Measurements from ENCODE around the gene LPP.

The LPP gene

DNA sequence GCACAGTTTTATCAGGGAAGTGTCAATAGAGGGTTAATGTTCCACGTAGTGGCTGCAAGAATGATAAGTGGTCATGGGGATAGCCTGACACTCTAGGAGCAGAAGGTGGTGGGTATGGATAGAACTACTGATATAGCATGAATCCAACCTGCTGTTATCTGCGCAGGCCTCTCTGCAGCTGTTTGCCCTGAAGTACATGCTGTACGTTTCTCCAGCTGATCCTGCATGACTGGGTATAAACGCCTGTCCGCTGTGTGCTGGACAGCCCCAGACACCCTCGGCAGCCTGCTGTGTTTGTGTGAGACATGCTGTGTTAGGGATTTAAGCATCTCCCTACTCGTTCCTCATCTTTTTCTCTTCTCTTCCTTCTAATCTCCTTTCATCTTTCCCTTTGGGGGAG lies 87.1 kb downstream of the LPP start:
- POLR2A ChIA-PET = no interaction called here
- CTCF ChIA-PET = no interaction called here
- DNase-seq (ENCODE audit: extremely low spot score) = no peak
- TF ChIP-seq, protein P1, sequence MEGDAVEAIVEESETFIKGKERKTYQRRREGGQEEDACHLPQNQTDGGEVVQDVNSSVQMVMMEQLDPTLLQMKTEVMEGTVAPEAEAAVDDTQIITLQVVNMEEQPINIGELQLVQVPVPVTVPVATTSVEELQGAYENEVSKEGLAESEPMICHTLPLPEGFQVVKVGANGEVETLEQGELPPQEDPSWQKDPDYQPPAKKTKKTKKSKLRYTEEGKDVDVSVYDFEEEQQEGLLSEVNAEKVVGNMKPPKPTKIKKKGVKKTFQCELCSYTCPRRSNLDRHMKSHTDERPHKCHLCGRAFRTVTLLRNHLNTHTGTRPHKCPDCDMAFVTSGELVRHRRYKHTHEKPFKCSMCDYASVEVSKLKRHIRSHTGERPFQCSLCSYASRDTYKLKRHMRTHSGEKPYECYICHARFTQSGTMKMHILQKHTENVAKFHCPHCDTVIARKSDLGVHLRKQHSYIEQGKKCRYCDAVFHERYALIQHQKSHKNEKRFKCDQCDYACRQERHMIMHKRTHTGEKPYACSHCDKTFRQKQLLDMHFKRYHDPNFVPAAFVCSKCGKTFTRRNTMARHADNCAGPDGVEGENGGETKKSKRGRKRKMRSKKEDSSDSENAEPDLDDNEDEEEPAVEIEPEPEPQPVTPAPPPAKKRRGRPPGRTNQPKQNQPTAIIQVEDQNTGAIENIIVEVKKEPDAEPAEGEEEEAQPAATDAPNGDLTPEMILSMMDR (IDR thresholded peaks at IDR 0.05; ENCODE audit: control extremely low read depth, extremely low read depth, low read depth, missing control alignments) = no peak

DNA sequence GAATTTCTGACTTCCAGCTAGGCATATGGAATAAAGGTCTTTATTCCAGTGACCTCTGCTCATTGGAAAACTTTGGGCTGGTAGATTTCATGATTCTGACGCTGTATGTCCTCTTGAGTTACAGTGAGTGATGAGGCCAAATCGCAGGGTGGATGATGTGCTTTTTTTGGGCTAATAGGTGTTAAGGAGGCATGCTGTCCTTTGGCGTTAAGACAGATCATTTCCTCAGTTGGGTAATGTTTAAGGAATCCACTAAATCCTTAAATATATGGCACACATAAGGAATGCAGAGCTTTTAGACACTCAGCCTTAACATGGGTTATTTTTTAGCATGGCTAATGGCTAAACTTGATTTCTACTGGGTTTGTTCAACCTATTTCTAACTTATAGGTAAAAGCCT lies 87.9 kb downstream of the LPP start:
- ChIA-PET CTCF (no interaction called here), POLR2A (no interaction called here)
- no peak for DNase-seq (ENCODE audit: extremely low spot score)
- TF ChIP-seq, protein P1 (IDR thresholded peaks at IDR 0.05; ENCODE audit: control extremely low read depth, extremely low read depth, low read depth, missing control alignments) = no peak

DNA sequence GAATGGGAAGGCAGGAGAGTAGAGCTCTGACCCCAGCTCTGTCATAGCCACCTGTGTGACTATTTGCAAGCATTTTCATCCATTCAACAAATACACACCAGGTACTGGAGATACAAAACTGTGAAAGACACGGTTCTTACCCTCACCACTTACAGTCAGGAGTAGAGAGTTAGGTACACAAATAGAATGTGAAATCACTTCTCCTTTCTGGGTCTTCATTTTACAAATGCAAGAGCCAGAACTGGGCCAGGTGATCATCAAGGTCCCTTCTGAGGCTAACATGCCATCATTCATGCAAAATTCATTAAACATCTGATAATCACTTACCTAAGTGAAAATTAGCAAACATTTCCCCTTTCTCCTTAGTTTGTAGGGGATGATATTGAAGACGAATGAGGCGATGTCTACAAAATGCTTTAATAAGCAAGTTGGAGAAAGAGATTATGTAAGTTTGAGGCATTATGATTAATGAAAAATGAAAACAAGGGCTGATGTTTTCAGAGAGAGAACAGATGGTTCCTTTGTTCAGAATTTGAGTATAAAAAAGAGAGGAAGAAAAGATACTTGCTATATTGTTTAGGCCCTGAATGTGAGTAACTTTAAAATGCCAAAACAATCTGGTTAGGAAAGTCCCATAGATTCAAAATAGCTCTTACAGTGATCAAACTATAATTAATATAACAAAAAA lies 88.6 kb downstream of the LPP start:
- DNase-seq (ENCODE audit: extremely low spot score) = no peak
- ChIA-PET POLR2A (no interaction called here), CTCF (no interaction called here)
- TF ChIP-seq, protein P1 (IDR thresholded peaks at IDR 0.05; ENCODE audit: control extremely low read depth, extremely low read depth, low read depth, missing control alignments) = no peak

DNA sequence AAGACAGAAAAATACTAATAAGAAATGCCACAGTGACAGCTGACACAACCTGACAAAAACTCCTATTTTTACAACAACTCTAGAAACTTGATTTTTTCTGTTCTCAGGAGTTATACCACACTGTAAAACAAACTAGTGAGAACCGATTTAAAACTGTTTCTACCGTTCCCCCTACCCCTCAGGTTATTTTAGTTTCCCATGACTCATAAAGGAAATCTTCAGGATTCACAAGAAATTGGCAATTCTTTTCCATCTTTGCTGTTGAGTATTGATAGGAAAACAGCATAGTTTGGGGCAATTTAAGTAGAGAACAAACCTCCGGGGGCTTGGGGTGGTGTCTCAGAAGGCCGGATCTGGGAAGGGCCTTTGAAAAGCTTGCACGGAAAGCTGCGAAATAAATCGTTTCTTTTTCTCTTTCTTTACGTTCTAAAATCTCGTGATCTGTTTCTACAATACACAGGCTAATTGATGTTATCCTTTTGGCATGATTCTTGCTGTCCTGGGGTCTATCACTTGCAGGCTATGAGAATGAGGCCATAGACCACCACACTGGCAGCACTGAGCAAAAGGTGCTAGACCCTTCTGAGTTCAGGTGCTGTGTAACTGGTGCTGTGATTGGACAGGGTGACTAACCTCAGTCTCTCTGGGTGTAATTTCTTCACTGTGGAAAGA lies 89.3 kb downstream of the LPP start:
- ChIA-PET CTCF (no interaction called here), POLR2A (no interaction called here)
- DNase-seq (ENCODE audit: extremely low spot score) = no peak
- TF ChIP-seq, protein P1 (IDR thresholded peaks at IDR 0.05; ENCODE audit: control extremely low read depth, extremely low read depth, low read depth, missing control alignments) = no peak

DNA sequence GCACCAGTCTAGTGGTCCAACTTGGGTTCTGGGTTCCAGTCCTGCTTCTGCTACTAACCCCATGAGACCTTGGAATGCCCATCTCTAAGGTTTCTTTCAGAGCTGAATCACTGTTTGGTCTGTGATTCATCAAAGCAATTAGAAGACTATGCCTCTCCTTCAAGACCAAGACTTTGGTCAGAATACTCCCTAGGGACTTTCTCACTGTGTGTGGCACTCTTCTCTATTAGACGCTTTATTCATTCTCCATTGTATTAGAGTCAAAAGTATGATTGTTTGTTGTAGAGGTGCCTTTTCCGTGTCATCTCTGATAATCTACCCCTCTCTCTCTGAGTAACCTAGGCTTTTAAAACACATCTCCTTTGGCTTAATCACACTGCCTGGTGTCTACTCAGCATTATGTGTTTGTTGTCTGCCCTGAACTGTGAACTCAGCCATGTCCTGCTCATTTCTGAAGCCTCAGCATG lies 90.5 kb downstream of the LPP start:
- ChIA-PET CTCF (no interaction called here), POLR2A (no interaction called here)
- no peak for DNase-seq (ENCODE audit: extremely low spot score)

DNA sequence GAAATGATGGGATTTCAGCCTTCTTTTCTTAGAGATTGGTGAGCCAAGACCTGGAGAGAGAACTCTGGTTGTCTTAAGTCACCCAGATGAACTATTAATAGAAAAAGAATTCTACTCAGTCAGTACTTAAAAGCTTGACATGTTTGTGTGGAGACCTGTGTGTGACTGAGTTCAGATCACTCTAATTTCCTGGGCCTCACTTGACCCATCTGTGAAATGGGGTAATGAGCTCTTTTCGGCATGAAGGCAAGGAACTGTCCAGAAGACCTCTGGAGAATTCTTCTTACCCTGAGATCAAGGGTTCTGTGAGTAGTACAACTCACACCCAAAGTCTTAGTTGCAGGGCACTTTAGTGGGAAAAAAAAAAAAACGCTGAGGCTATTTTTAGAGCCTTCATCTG lies 92.9 kb downstream of the LPP start:
- TF ChIP-seq, protein P1 (IDR thresholded peaks at IDR 0.05; ENCODE audit: control extremely low read depth, extremely low read depth, low read depth, missing control alignments) = no peak
- POLR2A ChIA-PET = no interaction called here
- CTCF ChIA-PET = no interaction called here
- DNase-seq (ENCODE audit: extremely low spot score) = no peak

More for the DNA sequence above, 90.5 kb downstream of the LPP start:
- TF ChIP-seq, protein P1 (IDR thresholded peaks at IDR 0.05; ENCODE audit: control extremely low read depth, extremely low read depth, low read depth, missing control alignments) = no peak
